ENCODE results near the gene EFCAB6.

- TF ChIP-seq POLR2A (IDR thresholded peaks at IDR 0.05; ENCODE audit: low read depth, low read length) (no peak), POLR2AphosphoS5 (IDR thresholded peaks at IDR 0.05; ENCODE audit: low read depth, low read length) (no peak), TAF1 (IDR thresholded peaks at IDR 0.05; ENCODE audit: borderline replicate concordance, low read depth, low read length) (no peak)
Measured at GRCh38 chr22:43502306-43502874, 309.7 kb downstream of the EFCAB6 start.
